ENCODE data around the gene ATP2C2.

DNA sequence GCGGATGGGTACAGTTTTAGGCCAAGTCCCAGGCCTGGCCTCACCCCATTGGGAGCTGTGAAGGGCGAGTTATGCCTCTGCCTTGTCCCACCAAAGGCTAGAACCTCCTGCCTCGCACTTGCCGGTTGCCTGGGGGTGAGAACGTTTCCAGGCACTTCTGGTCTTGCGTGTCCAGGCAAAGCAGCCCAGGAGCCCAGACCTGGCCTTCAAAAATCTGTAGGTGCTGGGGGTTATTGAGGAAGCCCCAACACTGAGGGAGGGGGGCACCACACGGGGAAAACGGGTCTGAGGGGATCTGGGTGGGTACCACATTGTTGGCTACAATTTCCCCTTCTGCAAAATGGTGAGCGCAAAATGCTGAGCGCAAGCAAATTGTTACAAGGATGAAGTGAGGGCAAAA, 12.2 kb upstream of the ATP2C2 start:
- TF ChIP-seq POLR2A (IDR thresholded peaks at IDR 0.05; ENCODE audit: low read depth, low read length) (no peak), POLR2AphosphoS5 (IDR thresholded peaks at IDR 0.05; ENCODE audit: low read depth, low read length) (no peak)
